Globus pallidus (tissue), 1 donor: Measurements from ENCODE around the gene TBX5.

Experiments
- DNase-seq: peaks from one replicate; pipeline ENCODE4 v3.0.0-alpha.2; 2015; ENCODE audit warnings: low spot score

The TBX5 gene

DNA sequence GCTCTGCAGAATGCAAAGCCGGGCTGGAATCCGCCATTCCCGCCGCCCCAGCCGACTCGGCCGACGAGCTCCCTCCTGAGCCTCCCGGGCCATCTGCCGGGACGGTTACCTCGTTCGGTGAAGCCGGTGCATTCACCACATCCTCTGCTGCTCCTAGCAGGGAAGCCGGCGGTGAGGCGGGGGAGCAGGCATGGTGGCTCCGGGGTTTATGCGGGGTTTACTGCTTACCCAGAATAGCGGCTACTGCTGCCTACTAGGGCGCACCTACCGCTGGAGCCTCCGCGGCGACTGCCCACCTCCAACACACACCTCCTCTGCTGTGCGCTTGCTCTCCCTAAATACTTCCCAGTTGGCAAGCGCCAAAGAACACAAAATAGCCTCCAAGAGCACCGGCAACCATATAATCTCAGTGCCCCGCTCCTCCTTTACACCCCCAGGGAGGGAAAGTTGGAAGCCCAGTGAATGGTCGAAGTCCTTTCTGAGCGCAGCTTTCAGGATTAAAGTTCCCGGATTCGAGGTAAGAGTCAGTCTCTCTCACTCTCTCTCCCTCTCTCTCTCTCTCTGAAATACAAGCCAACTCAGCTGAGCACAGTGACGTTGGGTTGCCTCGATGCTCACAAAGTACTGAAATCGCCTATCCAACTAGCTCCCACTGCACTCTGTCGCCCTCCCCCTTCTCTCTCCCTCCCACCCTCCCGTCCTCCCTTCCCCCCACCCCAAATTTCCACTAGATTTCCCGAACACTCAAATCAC is at the start of gene TBX5:
Gene TBX5 (minus strand): TSS at position 626 of the 753 bp plus-strand sequence. CDS start 2,246 bp downstream, outside the sequence.
- DNase-seq = no peak

DNA sequence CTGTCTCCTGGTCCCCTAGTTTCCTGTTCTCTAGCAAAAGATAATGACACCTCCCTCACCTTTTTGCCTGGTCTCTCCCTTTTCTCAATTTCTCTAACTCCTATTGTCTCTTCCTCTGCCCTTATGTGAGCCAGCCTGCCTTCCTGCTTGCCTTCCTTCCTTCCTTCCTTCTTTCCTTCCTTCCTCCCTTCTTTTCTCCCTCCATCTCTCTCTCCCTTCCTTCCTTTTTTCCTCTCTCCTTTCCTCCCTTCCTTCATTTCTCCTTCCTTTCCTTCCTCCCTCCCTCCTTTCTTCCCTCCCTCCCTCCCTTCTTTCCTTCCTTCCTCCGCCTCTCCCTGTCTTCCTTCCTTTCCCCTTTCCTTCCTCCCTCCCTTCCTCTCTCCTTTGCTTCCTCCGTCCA is 45.7 kb upstream of the TBX5 start:
- DNase-seq = no peak

DNA sequence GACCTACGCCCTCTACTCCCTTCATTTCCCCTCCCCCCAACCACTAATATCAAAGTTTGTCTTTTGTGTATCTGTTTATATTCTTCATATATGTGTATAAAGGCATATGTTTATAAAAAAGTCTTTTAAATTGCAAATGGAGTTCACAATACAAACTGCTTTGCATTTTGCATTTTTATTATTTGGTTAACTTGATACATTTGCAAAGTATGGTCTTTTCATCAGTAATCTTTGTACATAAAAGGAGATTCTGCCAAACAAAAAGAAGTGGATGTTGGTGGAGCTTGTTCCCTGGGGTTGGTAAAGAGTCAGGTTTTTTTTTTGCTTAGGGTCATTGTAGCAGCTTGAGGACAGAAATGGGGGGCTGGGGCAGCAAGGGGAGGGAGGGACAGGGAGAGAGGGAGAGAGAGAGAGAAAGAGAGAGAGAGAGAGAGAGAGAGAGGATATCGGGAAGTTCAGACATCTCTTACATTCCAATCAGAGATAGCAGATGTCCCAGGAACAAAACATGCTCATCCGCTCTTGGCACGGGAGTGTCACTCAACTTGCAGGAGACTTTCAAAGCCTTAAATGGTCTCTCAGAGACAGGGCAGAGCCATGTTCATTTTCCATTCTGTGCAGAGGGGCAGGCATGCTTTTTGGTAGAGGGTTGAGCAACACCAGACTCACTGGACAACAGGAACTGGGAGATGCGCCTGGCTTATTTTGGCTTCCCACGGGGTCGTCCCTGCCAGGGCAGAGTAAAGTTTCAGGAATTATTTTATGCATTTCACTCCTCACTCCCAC is 44.8 kb upstream of the TBX5 start:
- no peak for DNase-seq

DNA sequence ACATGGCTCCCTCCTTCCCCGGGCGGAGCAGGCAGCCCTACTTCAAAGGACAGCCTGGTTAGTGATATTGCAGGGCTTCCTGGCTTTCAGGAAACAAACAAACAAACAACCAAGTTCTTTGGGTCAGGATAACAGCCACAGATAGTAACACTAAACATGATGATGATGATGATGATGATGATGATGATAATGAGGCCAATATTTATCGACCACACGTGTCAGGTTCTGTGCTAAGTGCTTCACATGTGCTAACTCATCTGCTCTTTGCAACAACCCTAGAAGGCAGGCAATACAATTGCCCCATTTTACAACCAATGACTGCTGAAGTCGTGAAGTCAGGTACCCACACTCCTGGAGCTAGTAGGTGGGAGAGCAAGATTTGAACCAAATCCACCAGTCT is 44.1 kb upstream of the TBX5 start:
- no peak for DNase-seq

DNA sequence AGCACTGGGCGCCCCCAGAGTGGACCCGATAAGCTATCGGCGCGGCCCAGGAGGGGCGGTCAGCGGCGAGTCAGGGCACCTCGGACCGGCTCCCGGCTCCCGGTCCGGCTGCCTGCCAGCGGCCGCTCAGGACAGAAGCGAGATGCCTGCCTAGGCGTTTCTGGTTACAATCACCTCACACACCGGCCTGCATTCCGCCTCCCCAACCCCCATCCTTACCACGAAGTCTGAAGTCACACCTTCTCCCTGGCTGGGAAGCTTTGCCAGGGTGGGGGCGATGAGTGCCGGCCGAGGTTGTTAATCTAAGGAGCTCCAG is 42.6 kb upstream of the TBX5 start:
- no peak for DNase-seq

DNA sequence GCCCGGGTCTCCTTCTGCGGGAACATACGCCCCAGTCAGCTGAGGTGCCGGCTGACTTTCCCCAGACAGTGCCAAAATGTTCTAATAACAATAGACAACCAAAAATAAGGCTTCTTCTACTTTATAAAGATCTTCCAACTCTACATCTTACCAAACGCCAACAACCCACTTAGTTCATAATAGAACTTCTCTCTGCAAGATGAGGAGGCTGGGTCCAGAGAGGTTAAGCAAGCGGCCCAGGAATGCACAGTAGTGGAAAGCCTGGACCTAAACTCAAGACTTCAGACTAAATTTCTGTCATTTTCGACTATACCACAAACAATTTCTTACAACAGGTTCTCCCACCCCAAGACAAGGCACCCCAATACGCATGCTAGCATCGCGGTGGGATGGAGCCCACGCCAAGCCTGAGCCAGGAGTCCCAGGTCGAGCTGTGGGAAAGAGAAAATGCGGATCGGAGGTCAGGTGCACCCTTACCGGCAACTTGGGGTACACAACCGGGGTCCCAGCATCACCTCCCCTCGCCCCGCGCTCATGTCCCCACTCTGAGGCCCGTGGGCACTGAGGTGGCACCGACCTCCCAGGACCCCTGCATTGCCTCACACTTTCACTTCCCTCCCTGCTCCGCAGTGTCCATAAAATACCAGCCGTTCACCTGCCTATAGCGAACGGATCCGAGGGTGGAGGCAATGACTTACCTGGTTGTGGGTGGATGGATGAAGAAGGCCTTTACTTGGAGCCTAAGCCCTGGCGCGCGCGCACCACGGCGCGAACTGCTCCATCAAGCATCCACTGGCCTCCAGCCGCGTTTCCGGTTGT is 42.1 kb upstream of the TBX5 start:
- DNase-seq = no peak

DNA sequence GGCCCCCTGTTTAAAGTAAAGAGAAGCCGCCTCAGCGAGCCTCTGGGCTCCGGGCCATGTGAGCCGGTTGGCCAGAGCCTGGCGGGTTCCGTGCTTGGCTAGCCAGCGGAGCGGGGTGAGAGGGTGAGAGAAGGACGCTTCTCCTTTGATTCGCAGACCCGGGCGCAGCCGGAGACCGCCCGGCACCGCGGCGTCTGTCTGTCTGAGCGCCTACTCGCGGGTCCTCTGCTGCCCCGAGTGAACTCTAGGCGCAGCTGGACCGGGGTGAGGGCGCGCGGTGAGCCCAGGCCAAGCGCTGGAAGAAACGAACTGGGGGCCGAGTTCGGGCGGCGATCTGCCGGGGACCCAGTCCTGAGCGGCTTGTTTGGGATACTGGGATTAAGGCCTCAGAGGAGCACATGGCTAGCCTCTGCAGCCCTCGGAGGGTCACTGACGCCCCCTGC is 41.4 kb upstream of the TBX5 start:
- DNase-seq = no peak

DNA sequence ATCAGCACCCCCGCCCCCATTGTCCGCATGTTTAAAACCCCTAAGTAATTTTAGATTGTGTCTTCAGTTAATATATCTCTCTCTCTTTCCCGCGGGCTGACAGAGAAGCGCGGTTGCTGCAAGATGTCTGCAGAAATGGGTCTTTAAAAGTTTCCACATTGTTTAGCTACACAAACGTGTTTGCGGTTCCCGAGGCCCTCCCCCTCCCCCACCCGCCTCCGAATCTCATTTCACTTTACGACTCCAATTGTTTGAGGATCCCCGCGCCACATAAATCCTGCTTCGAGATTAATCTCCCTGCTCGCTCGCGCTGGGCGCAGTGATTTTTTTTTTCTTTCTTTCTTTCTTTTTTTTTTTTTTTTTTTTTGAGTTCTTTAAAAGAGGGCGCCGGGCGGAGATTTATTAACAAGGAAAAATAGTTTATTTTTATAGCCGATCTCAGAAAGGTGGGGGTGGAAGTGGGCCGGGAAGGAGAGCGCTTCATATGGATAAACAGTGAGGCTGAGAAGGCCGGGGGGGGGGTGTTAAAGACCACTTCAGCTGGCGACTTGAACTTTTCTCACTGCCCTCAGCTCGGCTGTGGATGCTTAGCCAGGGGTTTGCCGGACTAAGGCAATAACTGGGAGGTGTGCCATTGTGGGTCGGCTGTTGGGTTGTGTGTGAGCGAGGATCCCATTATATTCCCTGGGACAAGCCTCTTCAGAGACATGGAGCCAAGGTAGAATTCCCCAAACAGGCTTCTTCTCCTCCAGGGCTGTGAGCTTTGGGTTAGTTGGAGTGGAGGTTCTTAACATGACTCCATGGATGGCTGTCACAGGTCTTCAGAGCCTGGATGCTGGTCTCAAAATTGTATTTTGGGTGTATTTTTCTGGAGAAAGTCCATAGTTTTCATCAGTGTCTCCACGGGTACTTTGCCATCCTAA is 39.7 kb upstream of the TBX5 start:
- DNase-seq = no peak

DNA sequence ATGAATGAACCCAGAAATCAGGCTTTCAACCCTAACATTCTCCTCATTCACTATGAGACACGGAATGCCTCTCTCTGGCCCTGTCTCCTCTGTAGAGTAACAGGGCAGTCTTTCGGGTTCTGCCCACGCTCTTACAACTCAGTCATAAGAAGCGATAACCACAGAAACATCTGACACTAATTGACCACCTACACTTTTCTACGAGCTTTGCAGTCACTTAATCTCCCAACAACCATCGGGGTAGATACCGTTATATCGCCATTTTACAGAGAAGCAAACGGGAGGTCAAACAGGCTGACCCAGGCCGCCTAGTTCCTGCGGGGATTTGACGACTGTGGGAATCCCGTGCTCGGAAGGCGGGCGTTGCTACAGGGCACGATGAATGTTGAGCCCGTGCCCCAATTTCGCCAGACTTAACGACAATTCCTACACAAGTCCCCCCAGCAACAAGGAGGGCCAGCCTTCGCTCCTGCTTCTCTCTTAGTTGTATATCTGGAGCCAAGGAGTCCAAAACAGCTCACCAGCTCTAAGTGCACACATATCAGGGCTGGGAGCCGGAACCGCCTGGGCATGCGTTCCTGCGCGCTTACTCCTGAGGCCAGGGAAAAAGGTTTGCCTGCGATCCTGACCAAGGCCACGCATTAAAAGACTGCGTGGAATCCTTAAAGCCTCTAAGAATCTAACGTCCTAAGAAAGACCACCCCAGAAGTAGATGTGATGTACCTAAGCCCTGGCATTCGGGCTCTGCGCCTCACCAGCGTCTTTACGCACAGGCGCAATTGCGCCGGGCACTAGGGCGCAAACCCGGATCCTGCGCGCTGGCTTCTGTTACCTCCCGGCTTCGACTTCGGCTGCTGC is 38.7 kb upstream of the TBX5 start:
- no peak for DNase-seq

DNA sequence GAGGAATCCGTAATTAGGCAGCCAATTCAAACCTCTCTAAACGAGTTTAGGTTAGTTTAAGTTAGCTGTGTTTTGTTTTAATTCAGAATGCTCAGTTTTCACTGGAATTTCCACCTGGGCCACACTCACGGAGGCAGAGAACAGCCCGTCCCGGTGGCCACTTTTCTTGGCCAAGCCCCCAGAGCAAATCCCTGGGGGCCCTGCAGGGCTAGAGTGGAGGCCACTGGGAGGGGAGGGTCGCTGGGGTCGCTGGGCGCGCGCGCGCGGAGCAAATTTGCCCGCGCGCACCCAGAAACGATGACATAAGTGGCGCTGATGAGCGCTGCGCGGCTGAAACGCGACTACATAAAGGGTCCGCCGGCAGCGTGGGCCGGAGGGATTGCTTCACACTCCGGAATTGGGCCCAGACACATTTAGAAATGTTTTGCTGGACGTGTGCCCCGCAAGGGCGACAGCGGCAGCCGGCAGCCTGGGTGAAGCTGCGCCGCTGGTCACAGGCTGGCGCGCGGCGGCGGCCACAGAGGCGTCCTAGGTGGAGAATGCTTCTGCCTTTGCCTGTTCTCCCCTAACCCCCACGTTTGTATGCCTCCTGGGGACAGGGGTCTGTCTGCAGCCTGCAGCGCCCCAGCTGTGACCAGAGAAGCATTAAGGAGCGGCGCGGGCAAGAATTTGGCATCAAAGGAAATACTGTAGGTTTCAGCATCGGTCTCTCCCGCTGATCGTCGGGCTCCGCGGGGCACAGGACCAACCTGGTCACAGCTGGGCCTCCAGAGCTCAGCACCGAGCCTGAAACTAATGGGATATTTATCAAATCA is 37.9 kb upstream of the TBX5 start:
- DNase-seq = no peak

DNA sequence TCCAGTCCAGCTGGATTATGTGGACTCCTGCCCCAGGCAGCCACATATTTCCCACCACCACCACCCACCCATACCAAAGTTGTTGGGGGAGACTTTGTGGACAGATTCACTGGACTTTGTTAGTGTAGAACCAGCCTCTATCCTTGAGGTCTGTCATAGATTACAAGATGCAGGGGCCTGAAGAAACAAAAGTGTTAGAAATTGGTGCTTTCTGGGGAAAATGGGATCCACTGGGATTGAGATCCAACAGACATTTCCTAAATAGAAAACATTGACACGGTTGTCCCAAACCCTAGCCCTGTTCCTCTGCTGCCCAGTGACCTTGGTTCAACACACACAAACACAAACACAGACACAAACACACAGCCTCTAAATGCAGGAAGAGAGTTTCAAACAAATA is 36.6 kb upstream of the TBX5 start:
- DNase-seq = no peak

DNA sequence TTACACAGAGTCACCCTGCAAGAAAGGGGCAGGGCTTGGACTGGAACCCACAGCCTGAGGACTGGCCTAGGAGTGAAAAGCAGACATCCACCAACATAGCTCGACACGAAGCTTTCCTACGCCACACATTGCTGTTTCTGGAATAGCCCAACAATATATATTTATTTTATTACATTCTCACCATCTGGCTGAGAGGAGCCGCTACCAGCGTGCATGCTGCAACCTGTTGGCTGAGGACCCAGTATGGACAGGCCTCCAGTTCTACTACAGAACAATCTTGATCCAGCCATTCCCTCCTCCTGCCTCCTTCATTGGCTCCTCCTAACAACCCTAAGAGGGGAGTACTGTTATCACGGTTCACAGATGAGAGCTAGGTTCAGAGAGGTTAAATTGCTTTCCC is 35.6 kb upstream of the TBX5 start:
- DNase-seq = no peak

DNA sequence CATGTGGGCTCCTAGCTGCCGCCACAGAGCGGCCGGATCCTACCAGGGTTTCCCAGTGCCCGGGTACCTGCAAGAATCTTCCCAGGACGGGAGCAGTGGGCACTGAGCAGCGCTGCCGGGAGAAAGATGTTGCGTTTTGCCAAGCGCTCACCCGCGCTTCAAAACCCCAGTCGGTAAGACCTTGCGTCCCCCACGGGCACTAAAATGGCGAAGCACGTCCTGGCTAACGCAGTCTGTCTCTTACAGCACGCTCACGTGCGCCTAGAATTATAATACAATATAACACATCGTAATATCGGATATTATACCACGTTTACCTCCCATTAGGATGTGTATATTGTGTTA is 35.1 kb upstream of the TBX5 start:
- no peak for DNase-seq

DNA sequence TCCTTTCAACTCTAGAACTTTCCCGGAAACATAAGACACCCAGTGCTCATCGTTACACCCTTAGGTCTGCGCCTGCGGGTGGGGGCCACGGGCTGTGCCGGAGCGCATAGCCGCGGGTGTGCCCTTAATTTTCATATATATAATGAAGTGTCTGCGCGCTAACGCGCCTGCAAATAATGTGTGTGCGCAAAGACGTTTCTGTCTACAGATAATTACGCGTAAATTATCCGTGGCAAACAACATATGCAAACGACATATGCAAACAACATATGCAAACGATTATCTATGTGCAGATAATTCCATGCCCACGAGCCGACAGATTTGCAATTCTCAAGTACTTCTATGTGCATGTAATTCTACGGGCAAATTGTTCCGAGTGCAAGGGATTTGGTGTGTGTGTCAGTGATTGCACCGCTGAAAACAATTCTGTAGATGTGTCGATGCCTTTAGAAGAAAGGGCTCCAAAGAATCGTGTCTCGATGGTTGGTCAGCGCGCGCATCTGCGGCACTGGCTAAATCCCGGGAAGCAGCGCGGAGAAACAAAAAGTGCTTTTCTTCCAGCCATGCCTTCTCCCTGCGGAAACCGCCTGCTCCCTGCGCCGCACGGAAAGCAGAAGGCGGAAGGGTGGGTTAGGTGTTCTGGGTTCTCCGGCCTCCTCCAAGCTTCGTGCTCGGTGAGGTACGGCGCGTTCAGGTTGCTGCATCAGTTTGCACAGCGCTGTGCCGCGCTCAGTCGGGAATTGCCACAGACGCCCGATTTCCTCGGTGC is 34.5 kb upstream of the TBX5 start:
- no peak for DNase-seq

DNA sequence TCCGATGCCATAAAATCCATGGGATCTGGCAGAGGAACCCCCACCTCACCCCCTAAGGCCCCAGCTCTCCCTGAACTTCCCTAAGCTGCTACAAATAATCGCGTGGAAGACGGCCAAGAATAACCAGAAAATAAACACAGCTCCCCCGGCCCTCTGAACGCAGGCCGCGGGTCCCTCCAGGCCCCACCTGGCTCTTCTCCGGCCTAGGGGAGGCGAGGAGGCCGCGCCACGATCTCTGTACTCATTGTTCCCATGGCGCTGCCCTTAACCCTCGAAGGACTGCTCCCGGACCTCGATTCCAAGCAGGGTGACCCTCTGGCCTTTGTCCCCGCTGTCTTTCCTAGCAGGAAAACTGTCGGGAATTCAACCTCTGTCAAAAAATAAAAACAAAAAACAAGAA is 33.9 kb upstream of the TBX5 start:
- no peak for DNase-seq

DNA sequence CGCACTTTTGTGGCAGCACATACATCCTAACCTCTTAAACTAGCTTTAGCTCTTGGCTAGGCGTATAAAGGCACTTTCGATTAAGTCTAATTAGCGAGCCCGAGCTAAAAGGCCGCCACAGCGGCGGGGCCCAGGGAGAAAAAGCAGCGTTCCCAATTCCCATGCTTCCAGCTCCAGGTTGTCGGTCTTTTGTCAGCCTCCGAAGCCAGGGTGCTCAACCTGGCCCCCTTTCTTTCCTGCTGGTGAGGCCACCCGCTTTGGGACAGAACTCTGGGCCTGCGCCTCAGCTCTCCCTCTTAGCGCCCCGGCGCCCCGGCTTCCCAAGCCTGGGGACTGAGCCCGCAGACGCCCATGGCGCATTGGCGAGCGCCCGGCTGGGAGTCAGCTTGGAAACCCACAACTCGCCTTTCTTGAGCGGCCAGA is 33.3 kb upstream of the TBX5 start:
- no peak for DNase-seq

DNA sequence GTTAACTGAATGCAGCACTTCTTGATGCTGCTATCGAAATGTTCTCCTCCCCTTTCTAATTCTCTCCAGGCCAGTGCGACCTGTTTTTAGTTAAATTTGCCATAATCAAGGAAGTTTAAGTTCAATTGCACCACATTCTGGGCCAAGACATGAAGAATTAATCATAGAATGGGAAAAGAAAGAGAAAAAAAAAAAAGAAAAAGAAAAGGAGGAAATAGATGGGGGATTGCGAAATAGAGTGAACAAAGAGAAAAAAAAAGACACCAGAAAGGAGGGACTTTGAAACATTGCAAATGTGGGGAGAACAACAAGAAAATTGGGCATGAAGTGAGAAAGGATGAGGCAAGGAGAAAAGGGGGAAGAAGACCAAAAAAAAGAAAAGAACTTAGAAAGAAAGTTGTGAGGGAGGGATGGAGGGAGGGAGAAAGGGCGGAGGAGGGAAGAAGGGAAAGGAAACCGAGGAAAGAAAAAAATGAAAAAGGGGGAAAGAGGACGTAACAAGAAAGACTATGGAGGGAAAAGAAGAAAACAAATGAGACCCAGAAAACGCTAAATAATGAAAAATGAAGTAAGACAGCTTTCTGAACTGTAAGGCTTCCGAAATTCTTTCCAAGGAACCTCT is 32.8 kb upstream of the TBX5 start:
- DNase-seq = no peak

DNA sequence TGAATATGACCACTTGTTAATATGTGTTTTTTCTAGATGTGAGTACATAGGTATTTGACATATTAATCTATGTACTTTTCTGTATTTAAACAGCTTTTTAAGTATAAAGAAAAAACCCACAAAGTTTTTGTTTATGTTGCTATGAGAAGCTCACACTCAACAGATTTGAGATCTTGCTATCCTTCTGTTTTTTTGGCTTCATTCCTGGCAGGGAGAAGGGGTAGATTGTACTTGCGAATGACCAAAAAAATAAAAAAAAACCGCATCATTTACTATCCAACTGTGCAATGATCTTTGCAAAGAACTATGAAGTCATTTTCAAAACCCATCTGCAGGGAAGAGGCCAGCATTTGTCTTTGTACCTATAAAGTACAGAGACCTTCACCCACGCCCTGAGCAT is 28.4 kb upstream of the TBX5 start:
- DNase-seq = no peak

DNA sequence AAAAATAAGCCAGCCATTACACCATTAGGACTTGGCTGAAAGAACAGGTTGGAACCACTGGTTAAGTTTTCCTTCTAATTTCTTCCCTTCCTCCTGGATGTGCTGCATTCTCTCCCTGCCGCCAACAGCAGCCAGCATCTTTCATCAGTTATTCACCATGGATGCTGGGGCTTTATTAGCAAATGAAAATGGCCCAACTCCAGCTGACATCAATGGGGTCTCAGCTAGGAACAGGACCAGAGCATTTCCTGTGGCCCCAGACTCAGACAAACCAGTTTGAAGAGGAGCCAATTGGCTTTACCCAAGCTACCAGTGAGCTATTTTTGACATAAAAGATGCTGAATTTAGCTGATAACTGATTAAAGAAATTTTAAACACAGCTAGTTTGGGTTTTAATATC is 26.0 kb upstream of the TBX5 start:
- DNase-seq = no peak
